GM23338 (cell line): ENCODE results near the gene LMO2. TPM values are rescaled to one million over a fixed set of nuclear protein-coding genes. Genes with fewer than 3 reads are reported as not detected.

Experiments used
- ATAC-seq: fragments of 200-7000 bp; cut with Tn5 transposase; 3 replicates; pipeline ENCODE4 v1.9.1; 2020
- DNase-seq: peaks from one replicate; pipeline ENCODE4 v3.0.0-alpha.2; 2015; ENCODE audit warnings: low spot score
- H2AFZ ChIP-seq: fragments of 200-600 bp; sonication (generic); 2 replicates; pipeline ENCODE4 v1.8.0; 2016; ENCODE audit warnings: antibody characterized with exemption, mild to moderate bottlenecking, moderate library complexity
- H3F3A ChIP-seq: fragments of 200-600 bp; sonication (generic); replicated peaks from 2 replicates; pipeline ENCODE4 v1.8.0; 2017; ENCODE audit warnings: antibody characterized with exemption, mixed run types, low read depth
- H3K27ac ChIP-seq: fragments of 200-600 bp; sonication (generic); 2 replicates; pipeline ENCODE4 v1.6.1; 2016; ENCODE audit warnings: low read depth
- H3K27me3 ChIP-seq: fragments of 200-600 bp; sonication (generic); 2 replicates; pipeline ENCODE4 v1.8.0; 2016; ENCODE audit warnings: mild to moderate bottlenecking, mixed run types, moderate library complexity; ENCODE audit not compliant: insufficient read depth
- H3K36me3 ChIP-seq: fragments of 200-600 bp; sonication (generic); 2 replicates; pipeline ENCODE4 v1.8.0; 2016; ENCODE audit warnings: mild to moderate bottlenecking; ENCODE audit not compliant: insufficient read depth
- H3K4me1 ChIP-seq: fragments of 200-600 bp; sonication (generic); 2 replicates; pipeline ENCODE4 v1.8.0; 2016; ENCODE audit warnings: mild to moderate bottlenecking, moderate library complexity; ENCODE audit not compliant: insufficient read depth
- H3K4me2 ChIP-seq: fragments of 200-600 bp; sonication (generic); 2 replicates; pipeline ENCODE4 v1.7.1; 2017; ENCODE audit warnings: mixed run types
- H3K4me3 ChIP-seq: fragments of 200-600 bp; sonication (generic); 2 replicates; pipeline ENCODE4 v1.6.1; 2016; ENCODE audit warnings: mixed run types
- H3K79me2 ChIP-seq: fragments of 200-600 bp; sonication (generic); replicated peaks from 2 replicates; pipeline ENCODE4 v1.8.0; 2017; ENCODE audit warnings: mild to moderate bottlenecking; ENCODE audit not compliant: insufficient read depth
- H3K9me2 ChIP-seq: fragments of 200-600 bp; sonication (generic); 2 replicates; pipeline ENCODE4 v1.8.0; 2017; ENCODE audit not compliant: insufficient read depth
- H4K20me1 ChIP-seq: fragments of 200-600 bp; sonication (generic); replicated peaks from 2 replicates; pipeline ENCODE4 v1.8.0; 2017; ENCODE audit warnings: mild to moderate bottlenecking; ENCODE audit not compliant: insufficient read depth
- H3K27ac Mint-ChIP-seq: 2 replicates; pipeline ENCODE4 v1.8.0; 2020; ENCODE audit warnings: inconsistent platforms, mild to moderate bottlenecking, moderate library complexity, mixed read lengths
- H3K27me3 Mint-ChIP-seq: 3 replicates; pipeline ENCODE4 v1.8.0; 2022; ENCODE audit warnings: low read depth, mild to moderate bottlenecking, moderate library complexity, mixed read lengths, inconsistent platforms; ENCODE audit not compliant: insufficient read depth, poor library complexity
- H3K36me3 Mint-ChIP-seq: 3 replicates; pipeline ENCODE4 v1.8.0; 2021; ENCODE audit warnings: low read depth, mild to moderate bottlenecking, inconsistent platforms, moderate library complexity, mixed read lengths
- H3K4me1 Mint-ChIP-seq: 3 replicates; pipeline ENCODE4 v1.8.0; 2020; ENCODE audit warnings: mild to moderate bottlenecking, inconsistent platforms, mixed read lengths
- H3K4me3 Mint-ChIP-seq: 3 replicates; pipeline ENCODE4 v1.8.0; 2021; ENCODE audit warnings: moderate library complexity, mild to moderate bottlenecking, inconsistent platforms, mixed read lengths
- H3K9me3 Mint-ChIP-seq: 3 replicates; pipeline ENCODE4 v1.8.0; 2020; ENCODE audit warnings: moderate library complexity, mild to moderate bottlenecking, inconsistent platforms, mixed read lengths
- CREB1 ChIP-seq: fragments of 250-450 bp; sonication (Bioruptor Pico); IDR thresholded peaks from 2 replicates; pipeline ENCODE4 v1.5.0; 2020; ENCODE audit warnings: low read depth, mild to moderate bottlenecking, moderate library complexity
- EZH2 ChIP-seq: fragments of 200-600 bp; sonication (generic); IDR thresholded peaks from one replicate; pipeline ENCODE4 v1.8.0; 2017; ENCODE audit warnings: antibody characterized with exemption, mild to moderate bottlenecking, low read depth; ENCODE audit not compliant: unreplicated experiment
- EZH2phosphoT487 ChIP-seq: fragments of 200-600 bp; sonication (generic); IDR thresholded peaks from one replicate; pipeline ENCODE4 v1.8.1; 2018; ENCODE audit warnings: antibody characterized with exemption; ENCODE audit not compliant: unreplicated experiment
- JUNB ChIP-seq: IDR thresholded peaks from one replicate; pipeline ENCODE4 v1.6.1; 2016; ENCODE audit warnings: antibody characterized with exemption; ENCODE audit not compliant: unreplicated experiment
- NANOG ChIP-seq: IDR thresholded peaks from 2 replicates; pipeline ENCODE4 v1.6.1; 2016; ENCODE audit warnings: antibody characterized with exemption, borderline replicate concordance
- STAT1 ChIP-seq: IDR thresholded peaks from one replicate; pipeline ENCODE4 v1.6.1; 2016; ENCODE audit warnings: antibody characterized with exemption; ENCODE audit not compliant: unreplicated experiment
- ZNF114 ChIP-seq: fragments of 250-450 bp; sonication (Bioruptor Pico); IDR thresholded peaks from 2 replicates; pipeline ENCODE4 v1.5.0; 2020; ENCODE audit warnings: mild to moderate bottlenecking, moderate library complexity
- polyA plus RNA-seq: library from polyadenylated mRNA; unstranded; fragments of >200 nt; fragmentation: Nextera tagmentation; extraction: Ambion mirVana; gene quantifications from 2 replicates; pipeline ENCODE4 v1.2.1, GENCODE V29; 2016
- total RNA-seq: library from RNA; depleted of rRNA; stranded (reverse); fragments of >200 nt; shearing (Covaris generic); gene quantifications from 2 replicates; pipeline ENCODE4 v1.2.3, GENCODE V29; 2014
- TF ChIP-seq, protein P1 (sequence below): IDR thresholded peaks from one replicate; pipeline ENCODE4 v1.6.1; 2018; ENCODE audit warnings: antibody characterized with exemption; ENCODE audit not compliant: unreplicated experiment
- TF ChIP-seq, protein P2 (sequence below), 2 experiments: fragments of 200-600 bp in 1 of 2; sonication (generic) in 1 of 2; conservative IDR thresholded peaks; 2 replicates each; pipeline versions ENCODE4 v1.5.1 to v1.6.1; 2016 to 2017; ENCODE audit warnings: antibody characterized with exemption in 2 of 2, low read depth in 2 of 2, mild to moderate bottlenecking in 2 of 2, moderate library complexity in 1 of 2
- TF ChIP-seq, protein P3 (sequence below): IDR thresholded peaks from 2 replicates; pipeline ENCODE4 v1.6.1; 2016; ENCODE audit warnings: antibody characterized with exemption

LMO2 gene
- total and polyA plus RNA-seq, 2 experiments from 2014 or later: 1.4 to 3.1 TPM

DNA sequence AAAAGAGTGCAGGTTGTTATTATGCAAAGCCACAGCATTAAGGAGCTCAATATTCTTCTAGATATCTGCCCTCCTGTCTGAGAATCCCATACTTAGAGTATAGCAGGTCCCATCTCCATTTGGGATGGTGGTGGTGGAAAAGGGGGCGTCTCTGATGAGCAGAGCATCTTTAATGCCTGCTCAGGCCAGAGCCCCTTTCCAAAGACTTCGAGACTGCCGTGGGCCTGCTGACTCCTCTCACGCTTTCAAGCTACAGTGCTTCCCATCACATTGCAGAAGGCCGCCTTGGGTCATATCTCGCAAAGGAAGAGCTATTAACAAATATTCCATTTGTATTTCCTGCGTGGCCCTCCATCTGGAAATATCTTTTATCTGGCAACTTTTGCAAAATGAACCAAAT is 10.9 kb downstream of the LMO2 start (continued):
- TF ChIP-seq NANOG: no peak
- no peak for TF ChIP-seq STAT1
- TF ChIP-seq, protein P1, sequence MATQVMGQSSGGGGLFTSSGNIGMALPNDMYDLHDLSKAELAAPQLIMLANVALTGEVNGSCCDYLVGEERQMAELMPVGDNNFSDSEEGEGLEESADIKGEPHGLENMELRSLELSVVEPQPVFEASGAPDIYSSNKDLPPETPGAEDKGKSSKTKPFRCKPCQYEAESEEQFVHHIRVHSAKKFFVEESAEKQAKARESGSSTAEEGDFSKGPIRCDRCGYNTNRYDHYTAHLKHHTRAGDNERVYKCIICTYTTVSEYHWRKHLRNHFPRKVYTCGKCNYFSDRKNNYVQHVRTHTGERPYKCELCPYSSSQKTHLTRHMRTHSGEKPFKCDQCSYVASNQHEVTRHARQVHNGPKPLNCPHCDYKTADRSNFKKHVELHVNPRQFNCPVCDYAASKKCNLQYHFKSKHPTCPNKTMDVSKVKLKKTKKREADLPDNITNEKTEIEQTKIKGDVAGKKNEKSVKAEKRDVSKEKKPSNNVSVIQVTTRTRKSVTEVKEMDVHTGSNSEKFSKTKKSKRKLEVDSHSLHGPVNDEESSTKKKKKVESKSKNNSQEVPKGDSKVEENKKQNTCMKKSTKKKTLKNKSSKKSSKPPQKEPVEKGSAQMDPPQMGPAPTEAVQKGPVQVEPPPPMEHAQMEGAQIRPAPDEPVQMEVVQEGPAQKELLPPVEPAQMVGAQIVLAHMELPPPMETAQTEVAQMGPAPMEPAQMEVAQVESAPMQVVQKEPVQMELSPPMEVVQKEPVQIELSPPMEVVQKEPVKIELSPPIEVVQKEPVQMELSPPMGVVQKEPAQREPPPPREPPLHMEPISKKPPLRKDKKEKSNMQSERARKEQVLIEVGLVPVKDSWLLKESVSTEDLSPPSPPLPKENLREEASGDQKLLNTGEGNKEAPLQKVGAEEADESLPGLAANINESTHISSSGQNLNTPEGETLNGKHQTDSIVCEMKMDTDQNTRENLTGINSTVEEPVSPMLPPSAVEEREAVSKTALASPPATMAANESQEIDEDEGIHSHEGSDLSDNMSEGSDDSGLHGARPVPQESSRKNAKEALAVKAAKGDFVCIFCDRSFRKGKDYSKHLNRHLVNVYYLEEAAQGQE: no peak

DNA sequence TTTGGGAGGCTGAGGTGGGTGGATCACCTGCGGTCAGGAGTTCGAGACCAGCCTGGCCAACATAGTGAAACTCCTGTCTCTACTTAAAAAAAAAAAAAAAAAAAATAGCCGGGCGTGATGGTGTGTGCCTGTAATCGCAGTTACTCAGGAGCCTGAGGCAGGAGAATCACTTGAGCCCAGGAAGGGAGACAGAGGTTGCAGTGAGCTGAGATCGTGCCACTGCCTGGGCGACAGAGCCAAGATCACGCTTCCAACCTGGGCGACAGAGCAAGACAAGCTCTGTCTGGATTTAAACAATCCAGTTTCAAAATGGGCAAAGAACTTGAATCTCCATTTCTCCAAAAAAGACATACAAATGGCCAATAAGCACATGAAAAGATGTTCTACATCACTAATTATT is 12.5 kb downstream of the LMO2 start:
- ATAC-seq (no peak), DNase-seq (no peak)
- no peak overlapping the region for H3K4me3 Mint-ChIP-seq
- Histone ChIP-seq H3K27me3 (no peaks in the 10 kb centered on the region), H4K20me1 (no peaks in the 10 kb centered on the region), H3K4me2 (no peak overlapping the region), H2AFZ (no peak overlapping the region), H3K4me3 (no peak overlapping the region), H3F3A (no peaks in the 10 kb centered on the region), H3K27ac (no peak overlapping the region), H3K79me2 (no peaks in the 10 kb centered on the region), H3K36me3 (no peaks in the 10 kb centered on the region), H3K4me1 (no peaks in the 10 kb centered on the region), H3K9me2 (no peaks in the 10 kb centered on the region)
- peaks cover 4% of the 10 kb centered on the region; the same call in 2 of the 3 replicates for H3K4me1 Mint-ChIP-seq
- peaks cover 1% of the 10 kb centered on the region for H3K27me3 Mint-ChIP-seq
- no peaks in the 10 kb centered on the region for H3K9me3 Mint-ChIP-seq
- H3K27ac Mint-ChIP-seq: no peak overlapping the region
- no peaks in the 10 kb centered on the region for H3K36me3 Mint-ChIP-seq
- TF ChIP-seq, protein P2, sequence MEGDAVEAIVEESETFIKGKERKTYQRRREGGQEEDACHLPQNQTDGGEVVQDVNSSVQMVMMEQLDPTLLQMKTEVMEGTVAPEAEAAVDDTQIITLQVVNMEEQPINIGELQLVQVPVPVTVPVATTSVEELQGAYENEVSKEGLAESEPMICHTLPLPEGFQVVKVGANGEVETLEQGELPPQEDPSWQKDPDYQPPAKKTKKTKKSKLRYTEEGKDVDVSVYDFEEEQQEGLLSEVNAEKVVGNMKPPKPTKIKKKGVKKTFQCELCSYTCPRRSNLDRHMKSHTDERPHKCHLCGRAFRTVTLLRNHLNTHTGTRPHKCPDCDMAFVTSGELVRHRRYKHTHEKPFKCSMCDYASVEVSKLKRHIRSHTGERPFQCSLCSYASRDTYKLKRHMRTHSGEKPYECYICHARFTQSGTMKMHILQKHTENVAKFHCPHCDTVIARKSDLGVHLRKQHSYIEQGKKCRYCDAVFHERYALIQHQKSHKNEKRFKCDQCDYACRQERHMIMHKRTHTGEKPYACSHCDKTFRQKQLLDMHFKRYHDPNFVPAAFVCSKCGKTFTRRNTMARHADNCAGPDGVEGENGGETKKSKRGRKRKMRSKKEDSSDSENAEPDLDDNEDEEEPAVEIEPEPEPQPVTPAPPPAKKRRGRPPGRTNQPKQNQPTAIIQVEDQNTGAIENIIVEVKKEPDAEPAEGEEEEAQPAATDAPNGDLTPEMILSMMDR (conservative IDR thresholded peaks at IDR 0.05; ENCODE audit: low read depth in 2 of 2): no peak
- TF ChIP-seq STAT1 (no peak), EZH2 (no peak), ZNF114 (no peak), CREB1 (CRISPR knock-in tag) (no peak), EZH2phosphoT487 (no peak), JUNB (no peak)
- TF ChIP-seq, protein P3, sequence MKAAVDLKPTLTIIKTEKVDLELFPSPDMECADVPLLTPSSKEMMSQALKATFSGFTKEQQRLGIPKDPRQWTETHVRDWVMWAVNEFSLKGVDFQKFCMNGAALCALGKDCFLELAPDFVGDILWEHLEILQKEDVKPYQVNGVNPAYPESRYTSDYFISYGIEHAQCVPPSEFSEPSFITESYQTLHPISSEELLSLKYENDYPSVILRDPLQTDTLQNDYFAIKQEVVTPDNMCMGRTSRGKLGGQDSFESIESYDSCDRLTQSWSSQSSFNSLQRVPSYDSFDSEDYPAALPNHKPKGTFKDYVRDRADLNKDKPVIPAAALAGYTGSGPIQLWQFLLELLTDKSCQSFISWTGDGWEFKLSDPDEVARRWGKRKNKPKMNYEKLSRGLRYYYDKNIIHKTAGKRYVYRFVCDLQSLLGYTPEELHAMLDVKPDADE: no peak
- TF ChIP-seq, protein P1: no peak
